ENCODE results near the gene HABP4.

Gene HABP4

DNA sequence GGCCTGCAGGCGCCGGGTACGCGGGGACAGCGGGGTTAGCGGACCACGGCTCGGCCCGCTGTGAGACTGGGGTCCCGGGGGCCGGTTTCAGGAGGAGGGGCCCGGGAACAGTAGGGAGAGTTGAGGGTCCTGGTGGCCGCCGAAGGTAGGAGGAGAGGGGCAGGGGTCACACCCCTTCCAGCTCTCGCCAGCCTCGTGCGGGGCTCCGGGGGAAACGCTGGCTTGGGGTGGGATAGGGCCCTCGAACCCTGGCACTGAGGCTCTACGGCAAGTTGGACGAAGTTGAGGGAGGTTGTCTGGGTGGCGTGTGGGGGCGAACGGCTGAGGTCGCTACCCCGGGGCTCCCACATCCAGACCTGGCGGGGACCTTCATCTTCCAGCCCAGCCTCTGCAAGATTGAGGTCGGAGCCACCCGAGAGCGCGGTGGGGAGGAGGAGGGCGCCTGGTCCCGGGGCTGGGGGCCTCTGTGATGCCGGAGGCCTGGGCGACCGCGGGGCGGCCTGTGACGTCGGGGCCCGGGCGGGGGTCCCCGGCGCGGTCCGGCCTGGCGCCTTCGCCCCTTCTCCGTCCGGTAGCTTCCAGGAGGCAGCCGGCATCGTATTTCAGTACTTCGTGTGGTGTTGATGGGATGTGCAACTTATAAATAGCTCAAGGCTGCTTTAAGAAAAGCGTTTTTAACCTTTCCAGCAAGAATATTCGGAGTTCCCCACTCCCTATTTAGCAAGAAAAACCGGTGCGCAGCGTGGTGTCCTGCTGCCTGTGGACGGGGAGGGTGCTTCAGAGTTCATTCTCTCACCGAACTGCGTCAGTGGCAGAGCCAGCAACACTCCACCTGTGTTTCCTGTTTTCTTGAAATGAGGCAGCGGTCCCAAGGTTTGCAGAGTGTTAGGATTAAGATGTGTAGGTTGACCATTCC is 902 bp downstream of the HABP4 start:
- no peak overlapping the region for H2AFZ ChIP-seq (ENCODE audit: low read depth, low read length)
- H3K79me2 ChIP-seq (ENCODE audit: low read length): no peaks in the 10 kb centered on the region
- no peak overlapping the region for H3K27ac ChIP-seq (ENCODE audit: low read length)

DNA sequence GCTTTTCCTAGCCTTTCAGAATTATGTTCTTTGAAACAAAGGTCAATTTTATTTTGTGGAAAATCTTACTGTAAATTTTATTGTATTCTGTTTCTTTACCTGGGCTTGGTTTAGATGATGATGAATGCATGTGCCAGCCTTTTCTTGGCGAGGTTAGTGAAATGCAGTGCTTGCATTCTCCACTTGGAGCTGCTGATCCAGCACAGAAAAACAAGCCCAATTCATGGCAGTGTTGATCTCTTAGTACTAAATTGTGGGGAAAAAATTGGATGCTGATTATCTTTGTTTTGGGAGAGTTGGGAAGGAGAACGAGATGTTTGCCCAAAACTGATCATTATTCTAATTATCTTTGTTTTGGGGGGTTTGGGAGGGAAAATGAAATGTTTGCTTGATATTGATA is 3.7 kb downstream of the HABP4 start:
- H3K4me1 ChIP-seq (ENCODE audit: low read length): peaks cover 11% of the 10 kb centered on the region
- no peak for TF ChIP-seq EZH2phosphoT487 (IDR thresholded peaks at IDR 0.05; ENCODE audit: low read depth)
- TF ChIP-seq, protein P1, sequence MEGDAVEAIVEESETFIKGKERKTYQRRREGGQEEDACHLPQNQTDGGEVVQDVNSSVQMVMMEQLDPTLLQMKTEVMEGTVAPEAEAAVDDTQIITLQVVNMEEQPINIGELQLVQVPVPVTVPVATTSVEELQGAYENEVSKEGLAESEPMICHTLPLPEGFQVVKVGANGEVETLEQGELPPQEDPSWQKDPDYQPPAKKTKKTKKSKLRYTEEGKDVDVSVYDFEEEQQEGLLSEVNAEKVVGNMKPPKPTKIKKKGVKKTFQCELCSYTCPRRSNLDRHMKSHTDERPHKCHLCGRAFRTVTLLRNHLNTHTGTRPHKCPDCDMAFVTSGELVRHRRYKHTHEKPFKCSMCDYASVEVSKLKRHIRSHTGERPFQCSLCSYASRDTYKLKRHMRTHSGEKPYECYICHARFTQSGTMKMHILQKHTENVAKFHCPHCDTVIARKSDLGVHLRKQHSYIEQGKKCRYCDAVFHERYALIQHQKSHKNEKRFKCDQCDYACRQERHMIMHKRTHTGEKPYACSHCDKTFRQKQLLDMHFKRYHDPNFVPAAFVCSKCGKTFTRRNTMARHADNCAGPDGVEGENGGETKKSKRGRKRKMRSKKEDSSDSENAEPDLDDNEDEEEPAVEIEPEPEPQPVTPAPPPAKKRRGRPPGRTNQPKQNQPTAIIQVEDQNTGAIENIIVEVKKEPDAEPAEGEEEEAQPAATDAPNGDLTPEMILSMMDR (IDR thresholded peaks at IDR 0.05; ENCODE audit: low read depth, low read length): peak; percentile 54

More for the DNA sequence above, 902 bp downstream of the HABP4 start:
- Histone ChIP-seq H3K9me3 (ENCODE audit: insufficient read depth, low read length) (no peaks in the 10 kb centered on the region), H4K20me1 (ENCODE audit: insufficient read depth, low read length) (no peaks in the 10 kb centered on the region), H3K4me3 (ENCODE audit: low read length) (peak overlapping the region; percentile 93), H3K36me3 (replicated peaks; ENCODE audit: low read depth, low read length) (no peaks in the 10 kb centered on the region), H3K4me1 (ENCODE audit: low read length) (peaks cover 11% of the 10 kb centered on the region), H3K9ac (ENCODE audit: low read length) (peak overlapping the region; percentile 53), H3K27me3 (ENCODE audit: low read depth, low read length) (peaks cover 16% of the 10 kb centered on the region), H3K4me2 (ENCODE audit: low read length) (peak overlapping the region; percentile 77)
- TF ChIP-seq EZH2phosphoT487 (IDR thresholded peaks at IDR 0.05; ENCODE audit: low read depth): no peak
- TF ChIP-seq, protein P1 (IDR thresholded peaks at IDR 0.05; ENCODE audit: low read depth, low read length): no peak

DNA sequence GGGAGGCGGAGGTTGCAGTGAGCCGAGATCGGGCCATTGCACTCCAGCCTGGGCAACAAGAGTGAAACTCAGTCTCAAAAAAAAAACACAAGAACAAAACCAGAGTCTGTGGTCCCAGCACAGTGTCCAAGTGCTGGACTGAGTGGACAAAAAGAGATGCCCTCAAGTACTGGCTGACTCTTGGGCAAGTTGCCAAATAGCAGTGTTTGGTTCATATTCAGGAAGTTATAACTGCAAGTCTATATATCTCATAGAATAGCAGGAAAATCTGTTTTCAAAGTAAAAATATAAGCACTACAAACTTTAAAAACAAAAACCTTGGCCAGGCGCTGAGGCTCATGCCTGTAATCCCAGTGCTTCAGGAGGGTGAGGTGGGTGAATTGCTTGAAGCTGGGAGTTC is 7.3 kb downstream of the HABP4 start:
- no peak overlapping the region for H3K4me2 ChIP-seq (ENCODE audit: low read length)
- H3K27me3 ChIP-seq (ENCODE audit: low read depth, low read length): no peaks in the 10 kb centered on the region
- H2AFZ ChIP-seq (ENCODE audit: low read depth, low read length): no peak overlapping the region
- H3K4me3 ChIP-seq (ENCODE audit: low read length): no peak overlapping the region
- no peaks in the 10 kb centered on the region for H3K36me3 ChIP-seq (replicated peaks; ENCODE audit: low read depth, low read length)
- H3K9ac ChIP-seq (ENCODE audit: low read length): no peak overlapping the region
- no peaks in the 10 kb centered on the region for H3K4me1 ChIP-seq (ENCODE audit: low read length)
- H4K20me1 ChIP-seq (ENCODE audit: insufficient read depth, low read length): no peaks in the 10 kb centered on the region
- TF ChIP-seq, protein P1 (IDR thresholded peaks at IDR 0.05; ENCODE audit: low read depth, low read length): no peak
- no peaks in the 10 kb centered on the region for H3K9me3 ChIP-seq (ENCODE audit: insufficient read depth, low read length)
- H3K79me2 ChIP-seq (ENCODE audit: low read length): no peaks in the 10 kb centered on the region
- H3K27ac ChIP-seq (ENCODE audit: low read length): no peak overlapping the region

More for the DNA sequence above, 3.7 kb downstream of the HABP4 start:
- no peak overlapping the region for H3K4me3 ChIP-seq (ENCODE audit: low read length)
- H2AFZ ChIP-seq (ENCODE audit: low read depth, low read length): no peak overlapping the region
- no peak overlapping the region for H3K9ac ChIP-seq (ENCODE audit: low read length)
- no peaks in the 10 kb centered on the region for H3K36me3 ChIP-seq (replicated peaks; ENCODE audit: low read depth, low read length)
- no peaks in the 10 kb centered on the region for H3K79me2 ChIP-seq (ENCODE audit: low read length)
- H3K4me2 ChIP-seq (ENCODE audit: low read length): no peak overlapping the region
- H3K27ac ChIP-seq (ENCODE audit: low read length): no peak overlapping the region
- peaks cover 8% of the 10 kb centered on the region for H3K27me3 ChIP-seq (ENCODE audit: low read depth, low read length)
- no peaks in the 10 kb centered on the region for H3K9me3 ChIP-seq (ENCODE audit: insufficient read depth, low read length)
- H4K20me1 ChIP-seq (ENCODE audit: insufficient read depth, low read length): no peaks in the 10 kb centered on the region

DNA sequence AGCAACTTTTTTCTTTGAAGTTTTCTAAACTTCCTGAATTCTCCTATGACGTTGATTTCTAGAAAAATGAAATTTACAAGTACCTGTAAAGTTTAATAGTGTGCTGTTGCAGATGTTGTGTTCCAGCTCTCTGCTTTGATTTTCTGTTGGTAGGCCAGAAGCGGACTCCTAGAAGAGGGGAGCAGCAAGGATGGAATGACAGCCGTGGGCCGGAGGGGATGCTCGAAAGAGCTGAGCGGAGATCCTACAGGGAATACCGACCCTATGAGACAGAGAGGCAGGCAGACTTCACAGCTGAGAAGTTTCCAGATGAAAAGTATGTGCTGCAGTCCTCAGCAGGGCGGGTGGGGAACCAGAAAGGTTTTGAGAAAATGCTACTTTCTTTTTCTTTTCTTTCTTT is 8.3 kb downstream of the HABP4 start:
- no peaks in the 10 kb centered on the region for H3K9me3 ChIP-seq (ENCODE audit: insufficient read depth, low read length)

More for the DNA sequence above, 8.3 kb downstream of the HABP4 start:
- Histone ChIP-seq H3K27ac (ENCODE audit: low read length) (no peak overlapping the region), H3K27me3 (ENCODE audit: low read depth, low read length) (no peaks in the 10 kb centered on the region), H2AFZ (ENCODE audit: low read depth, low read length) (no peak overlapping the region), H3K4me3 (ENCODE audit: low read length) (no peak overlapping the region), H3K36me3 (replicated peaks; ENCODE audit: low read depth, low read length) (no peaks in the 10 kb centered on the region), H3K79me2 (ENCODE audit: low read length) (no peaks in the 10 kb centered on the region), H3K4me1 (ENCODE audit: low read length) (no peaks in the 10 kb centered on the region), H3K4me2 (ENCODE audit: low read length) (no peak overlapping the region), H3K9ac (ENCODE audit: low read length) (no peak overlapping the region), H4K20me1 (ENCODE audit: insufficient read depth, low read length) (no peaks in the 10 kb centered on the region)
- no peak for TF ChIP-seq EZH2phosphoT487 (IDR thresholded peaks at IDR 0.05; ENCODE audit: low read depth)
- TF ChIP-seq, protein P1 (IDR thresholded peaks at IDR 0.05; ENCODE audit: low read depth, low read length): no peak
